AG09309 (cell line): Measurements from ENCODE around the gene C10orf105.

Experiments used
- DNase-seq: peaks from one replicate; pipeline ENCODE4 v3.0.0-alpha.2; 2010; ENCODE audit warnings: low read depth
- H3K4me3 ChIP-seq: 2 replicates; pipeline ENCODE4 v1.5.1; 2011; ENCODE audit warnings: mild to moderate bottlenecking, low read depth, low read length, moderate library complexity; ENCODE audit not compliant: control insufficient read depth
- CTCF ChIP-seq: IDR thresholded peaks from 2 replicates; pipeline ENCODE4 v1.5.1; 2011; ENCODE audit warnings: mild to moderate bottlenecking, low read depth, low read length, inconsistent platforms; ENCODE audit not compliant: insufficient read depth, control insufficient read depth; ENCODE audit errors: missing control alignments

The C10orf105 gene

GRCh38 chr10:71736570-71736952, 17.0 kb upstream of the C10orf105 start:
- H3K4me3 ChIP-seq = no peak overlapping the region

GRCh38 chr10:71735709-71736569, 16.4 kb upstream of the C10orf105 start:
- DNase-seq = no peak
- TF ChIP-seq CTCF = no peak
- no peak overlapping the region for H3K4me3 ChIP-seq

More at GRCh38 chr10:71736570-71736952, 17.0 kb upstream of the C10orf105 start:
- DNase-seq = no peak
- no peak for TF ChIP-seq CTCF

- no peak overlapping the region for H3K4me3 ChIP-seq
- DNase-seq = no peak
- TF ChIP-seq CTCF = no peak
Observed at GRCh38 chr10:71734797-71735196, 15.2 kb upstream of the C10orf105 start.

GRCh38 chr10:71731791-71732190, 12.2 kb upstream of the C10orf105 start:
- no peak for DNase-seq
- TF ChIP-seq CTCF = no peak
- H3K4me3 ChIP-seq = no peak overlapping the region

- no peak for DNase-seq
- no peak overlapping the region for H3K4me3 ChIP-seq
- no peak for TF ChIP-seq CTCF
Observed at GRCh38 chr10:71729161-71729636, 9.6 kb upstream of the C10orf105 start.

- H3K4me3 ChIP-seq = no peak overlapping the region
- DNase-seq = no peak
- no peak for TF ChIP-seq CTCF
Observed at GRCh38 chr10:71727738-71728737, 8.5 kb upstream of the C10orf105 start.
